HepG2 (cell line): ENCODE measurements around the gene HIPK3. TPM values are rescaled to one million over a fixed set of nuclear protein-coding genes. Genes with fewer than 3 reads are reported as not detected.

Experiments used
- ARNT ChIP-seq: fragments of 450-650 bp; IDR thresholded peaks from 2 replicates; pipeline ENCODE4 v1.6.1; 2017
- DMTF1 ChIP-seq: sonication (generic); formaldehyde crosslinking; IDR thresholded peaks from 2 replicates; pipeline ENCODE4 v1.4.0; 2020; ENCODE audit warnings: mild to moderate bottlenecking, missing genetic modification reagents
- KIAA2018 ChIP-seq: sonication (generic); formaldehyde crosslinking; IDR thresholded peaks from 2 replicates; pipeline ENCODE4 v1.5.0; 2020; ENCODE audit warnings: mild to moderate bottlenecking, missing genetic modification reagents, borderline replicate concordance
- WIZ ChIP-seq: sonication (generic); formaldehyde crosslinking; IDR thresholded peaks from 2 replicates; pipeline ENCODE4 v1.5.1; 2020; ENCODE audit warnings: mild to moderate bottlenecking, missing genetic modification reagents
- polyA plus RNA-seq, 8 experiments: library from polyadenylated mRNA; depleted of rRNA in 3 of 8; stranded (reverse) in 7 of 8; unstranded in 1 of 8; fragments of >200 nt; fragmentation: Illumina TruSeq in 4 of 8; extraction: Trizol in 4 of 8; gene quantifications; 2 replicates each; pipeline versions ENCODE4 v1.2.1 to v1.2.3, GENCODE V29; 2011 to 2016; ENCODE audit warnings: low read depth in 4 of 8, missing spikeins in 1 of 8, mixed read lengths in 1 of 8; ENCODE audit not compliant: insufficient read depth in 1 of 8
- total RNA-seq, 5 experiments: library from RNA; depleted of rRNA; stranded (reverse); fragments of >200 nt; fragmentation: Illumina TruSeq; extraction: Trizol; gene quantifications; 2 replicates each; pipeline ENCODE4 v1.2.3, GENCODE V29; 2016; ENCODE audit warnings: low read depth in 1 of 5

HIPK3 gene
- total and polyA plus RNA-seq, 2 of the 13 experiments (the other 11 are each of a cell fraction or from before 2014, with no cell fraction given): 20.5 to 44.3 TPM

- TF ChIP-seq DMTF1: no peak
- no peak for TF ChIP-seq KIAA2018
- TF ChIP-seq ARNT: no peak
- no peak for TF ChIP-seq WIZ (CRISPR knock-in tag)
These were observed 66.2 kb downstream of the HIPK3 start (continued) for GRCh38 chr11:33323421-33323820.
